HG03571 (cell line): ENCODE results near the gene ANO2.

Experiments
- ATAC-seq: cut with Tn5 transposase; IDR thresholded peaks from one replicate; pipeline ENCODE4 v1.9.1; 2021; ENCODE audit not compliant: unreplicated experiment

ANO2 gene

DNA sequence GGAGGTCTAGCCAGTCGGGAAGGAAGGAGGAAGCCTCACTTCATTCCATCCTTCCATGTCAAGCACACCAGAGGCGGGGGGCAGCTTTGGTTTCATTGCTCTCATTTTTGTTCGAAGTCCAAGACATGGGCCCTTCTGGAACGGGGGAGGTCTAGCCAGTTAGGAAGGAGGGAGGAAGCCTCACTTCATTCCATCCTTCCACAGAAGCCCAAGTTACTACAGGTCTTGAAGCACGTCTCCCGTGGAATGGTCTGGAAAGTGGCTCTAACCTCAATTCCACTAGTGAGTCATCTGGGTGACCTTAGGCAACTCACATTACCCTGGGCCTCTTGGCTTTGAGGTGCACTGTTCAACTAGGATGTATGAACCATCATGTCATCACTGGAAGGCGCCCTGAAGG, 356.9 kb downstream of the ANO2 start:
- ATAC-seq = no peak

DNA sequence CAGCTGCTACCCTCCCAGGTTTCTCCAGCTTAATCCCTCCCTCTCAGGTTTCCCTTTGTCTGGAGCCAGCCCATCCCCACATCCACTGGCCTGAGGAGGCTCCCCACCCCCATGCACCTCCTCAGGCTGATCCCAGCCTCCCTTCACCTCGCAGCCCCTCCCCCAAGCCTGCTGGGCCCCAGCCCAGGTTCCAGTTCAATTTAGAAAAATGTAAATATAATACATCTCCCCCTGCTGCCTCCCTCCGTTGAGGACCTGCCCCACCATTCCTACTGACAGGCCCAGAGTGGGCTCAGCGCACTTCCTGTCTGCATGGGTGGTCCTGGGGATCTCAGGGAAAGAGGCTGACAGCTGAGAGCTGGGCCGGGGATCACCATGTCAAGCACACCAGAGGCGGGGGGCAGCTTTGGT, 357.3 kb downstream of the ANO2 start:
- ATAC-seq = no peak

DNA sequence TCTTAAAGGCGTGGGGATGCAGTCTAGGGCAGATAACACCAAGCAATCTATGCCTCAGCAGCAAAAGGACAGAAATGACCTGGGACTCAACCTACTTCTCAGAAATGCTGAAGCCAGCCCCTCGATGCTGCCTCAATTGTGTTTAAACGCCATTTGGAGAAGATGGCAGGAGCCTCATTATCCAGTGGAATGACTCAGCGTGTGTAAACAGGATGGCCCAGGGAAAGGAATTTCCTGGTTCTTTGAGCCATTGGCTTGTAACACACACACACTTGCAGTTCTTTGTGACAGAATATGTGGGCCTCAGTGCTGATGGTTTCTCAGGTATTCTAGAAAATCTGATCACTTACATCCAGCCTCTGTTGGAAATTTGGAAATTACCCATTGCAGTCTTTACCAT, 358.9 kb downstream of the ANO2 start:
- no peak for ATAC-seq

DNA sequence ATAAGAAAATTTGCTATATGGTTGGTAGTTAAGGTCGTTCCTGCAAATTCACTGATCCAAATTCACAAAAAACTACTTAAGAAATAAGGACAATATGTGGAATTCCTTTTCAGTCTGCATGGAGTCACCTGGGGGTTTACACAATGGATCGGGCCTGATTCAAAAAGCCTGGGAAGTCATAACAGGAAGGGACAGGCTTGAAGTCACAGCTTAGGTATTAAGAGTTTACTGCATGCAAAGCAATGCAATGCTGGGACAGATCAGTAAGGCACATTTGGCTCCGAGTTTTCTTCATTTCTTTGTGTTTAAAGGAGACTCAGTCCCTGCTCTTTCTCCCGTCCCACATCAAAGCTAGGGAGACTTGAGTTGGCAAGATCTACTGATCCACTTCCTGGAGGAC, 359.9 kb downstream of the ANO2 start:
- ATAC-seq = no peak

DNA sequence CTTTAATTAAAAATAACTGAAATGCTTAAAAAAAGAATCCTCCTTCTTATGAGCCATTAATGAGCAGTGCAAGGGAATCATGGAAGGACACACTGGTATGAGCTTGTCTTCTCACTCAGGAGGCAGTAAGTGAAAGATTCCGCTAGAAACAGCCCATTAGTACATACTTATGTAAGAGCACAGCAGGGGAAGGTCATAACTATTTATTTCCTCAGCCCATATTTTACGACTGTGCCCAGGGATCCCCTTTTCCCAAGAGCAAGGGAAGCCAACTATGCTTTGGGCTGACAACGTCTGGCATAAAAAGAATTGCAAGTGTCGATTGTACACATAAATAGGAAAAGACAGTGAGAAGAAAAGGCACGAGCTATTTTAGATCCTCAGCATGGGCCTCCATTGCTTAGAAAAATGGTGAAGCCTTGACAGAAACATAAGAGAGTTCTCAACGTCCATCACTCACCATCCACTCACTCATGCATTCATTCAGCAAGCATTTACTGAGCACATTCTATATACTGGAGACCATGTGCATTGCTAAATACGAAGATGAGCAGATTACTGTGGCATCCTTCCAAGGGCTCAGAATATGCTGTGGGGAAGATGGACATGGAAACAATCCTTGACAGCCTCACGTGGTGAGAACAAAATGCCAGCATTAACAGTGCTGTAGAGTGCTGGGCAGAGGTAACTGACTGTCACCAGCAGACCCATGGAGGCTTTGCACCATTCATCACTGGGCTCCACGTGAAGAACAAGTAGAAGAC, 360.5 kb downstream of the ANO2 start:
- ATAC-seq = no peak

DNA sequence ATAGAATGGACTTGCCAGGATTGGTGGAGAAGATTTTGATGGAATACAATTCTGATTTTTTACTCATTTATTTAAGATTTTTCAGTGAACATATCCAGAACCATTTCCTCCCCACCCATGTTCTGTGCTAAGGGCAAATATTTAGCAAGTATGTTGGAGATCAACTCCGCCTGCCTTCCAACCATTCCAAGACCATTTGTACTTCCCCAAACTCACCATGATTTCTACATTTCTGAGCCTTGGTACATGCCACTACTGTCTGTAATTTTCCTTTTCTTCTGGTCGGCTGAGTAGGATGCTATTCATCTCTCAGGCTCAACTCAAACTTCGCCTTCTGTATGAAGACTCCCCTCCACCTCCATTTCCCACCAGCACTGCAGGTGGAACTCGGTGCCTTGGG, 362.5 kb downstream of the ANO2 start:
- ATAC-seq = no peak

DNA sequence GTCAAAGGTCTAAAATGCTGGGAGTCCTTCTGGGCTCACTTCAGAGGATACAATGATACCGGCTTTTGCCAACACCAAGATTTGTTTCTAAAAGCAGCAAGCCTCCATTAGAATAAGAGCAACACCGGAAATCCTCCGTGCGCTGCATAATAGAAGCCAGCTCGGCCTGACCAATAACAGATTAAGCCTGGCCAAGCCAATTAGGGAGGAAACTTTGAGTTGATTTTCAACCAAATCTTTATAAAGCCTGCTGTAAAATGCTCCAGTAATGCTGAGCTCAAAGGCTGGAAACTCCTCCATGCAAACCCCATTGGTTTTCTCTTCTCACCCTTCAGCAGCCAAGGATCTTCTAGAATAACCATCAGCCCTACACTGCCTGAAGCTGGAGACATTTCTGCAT, 363.0 kb downstream of the ANO2 start:
- no peak for ATAC-seq

DNA sequence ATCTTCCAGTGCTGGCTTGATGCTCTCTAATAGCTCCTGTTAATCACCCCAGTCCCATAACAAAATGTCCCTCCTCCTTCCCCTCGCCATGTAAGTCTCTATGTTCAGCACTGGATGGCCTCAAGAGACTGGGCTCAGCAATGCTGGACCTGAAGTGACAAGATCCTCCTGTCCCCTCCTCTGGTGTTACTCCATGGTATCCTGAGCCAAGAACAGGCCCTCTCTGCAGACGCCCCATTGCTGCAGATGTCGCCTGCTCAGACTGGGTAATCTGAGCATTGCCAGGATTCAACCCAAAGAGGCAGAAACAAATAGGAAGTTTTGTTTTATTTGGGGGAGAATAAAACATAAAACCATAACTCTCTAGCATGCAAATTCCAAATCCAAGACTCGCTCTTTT, 363.4 kb downstream of the ANO2 start:
- no peak for ATAC-seq

DNA sequence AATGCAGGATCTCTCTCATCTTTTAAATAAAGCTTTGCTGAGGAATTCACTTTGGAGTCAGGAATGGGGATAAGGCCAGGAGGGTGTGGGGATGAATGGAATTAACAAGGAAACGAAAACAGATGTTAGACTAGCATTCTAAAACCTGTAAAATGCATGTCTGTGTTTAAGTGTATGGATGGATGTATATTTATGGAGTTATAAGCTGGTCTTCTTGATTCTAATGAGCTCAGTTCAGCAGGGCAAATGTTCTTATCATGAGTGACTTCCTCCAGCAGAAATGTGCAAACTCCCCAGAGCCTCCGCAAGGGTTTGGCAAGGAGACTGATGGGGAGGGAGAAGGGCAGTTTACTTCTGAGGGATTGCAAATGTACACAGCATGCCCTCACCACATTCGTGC, 364.0 kb downstream of the ANO2 start:
- no peak for ATAC-seq

DNA sequence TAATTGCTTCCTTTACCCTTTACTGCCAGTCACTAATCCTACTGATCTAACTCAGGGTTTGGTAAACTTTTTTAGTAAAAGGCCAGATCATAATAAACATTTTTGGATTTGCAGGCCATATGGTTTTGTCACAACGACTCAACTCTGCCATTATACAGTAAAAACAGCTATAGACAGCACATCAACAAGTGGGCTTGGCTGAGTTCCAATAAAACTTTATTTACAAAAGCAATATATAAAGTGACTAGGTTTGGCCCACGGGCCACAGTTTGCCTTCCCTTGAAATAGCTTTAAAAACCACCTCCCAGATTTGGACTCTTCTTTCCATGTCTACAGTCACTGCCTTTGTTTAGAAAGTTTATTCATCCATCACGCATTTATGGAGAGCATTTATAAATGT, 366.3 kb downstream of the ANO2 start:
- no peak for ATAC-seq

DNA sequence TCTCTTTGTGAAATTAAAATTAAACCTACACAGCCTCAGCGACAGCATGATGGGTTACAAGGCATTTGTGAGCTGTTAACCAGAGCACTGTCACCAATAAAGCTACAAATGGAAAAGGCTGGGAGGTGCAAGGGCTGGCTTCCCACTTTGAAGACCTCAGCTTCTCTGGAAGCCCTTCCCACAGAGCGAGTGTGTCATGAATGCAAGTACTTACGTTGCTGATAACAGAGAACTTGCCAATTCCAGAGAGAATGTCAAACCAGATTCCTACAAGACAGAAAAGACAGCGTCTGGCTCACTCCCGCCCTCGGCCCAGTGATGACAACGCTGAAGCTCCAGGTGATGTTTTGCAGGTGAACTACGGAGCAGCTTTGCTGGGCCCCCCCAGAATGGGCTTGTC, 367.3 kb downstream of the ANO2 start:
- no peak for ATAC-seq

DNA sequence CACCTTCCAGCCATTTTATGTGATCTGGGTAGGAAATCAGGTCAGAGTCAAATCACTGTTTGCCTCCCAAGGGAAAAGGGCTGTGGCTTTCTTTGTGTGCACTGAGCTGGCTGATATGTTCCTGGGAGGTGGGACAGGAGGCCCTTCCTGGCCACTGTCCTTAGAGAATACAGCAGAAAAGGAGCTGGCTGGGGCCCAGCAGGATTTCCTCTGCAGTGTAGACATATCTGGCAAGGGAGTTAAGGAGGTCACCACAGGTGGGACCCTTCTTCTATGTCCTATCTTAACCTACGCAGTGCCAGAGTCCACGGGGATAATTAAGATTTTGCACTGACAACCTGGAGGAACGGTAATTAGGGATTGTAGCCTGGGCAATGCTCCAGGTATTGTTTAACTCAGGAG, 367.8 kb downstream of the ANO2 start:
- no peak for ATAC-seq

DNA sequence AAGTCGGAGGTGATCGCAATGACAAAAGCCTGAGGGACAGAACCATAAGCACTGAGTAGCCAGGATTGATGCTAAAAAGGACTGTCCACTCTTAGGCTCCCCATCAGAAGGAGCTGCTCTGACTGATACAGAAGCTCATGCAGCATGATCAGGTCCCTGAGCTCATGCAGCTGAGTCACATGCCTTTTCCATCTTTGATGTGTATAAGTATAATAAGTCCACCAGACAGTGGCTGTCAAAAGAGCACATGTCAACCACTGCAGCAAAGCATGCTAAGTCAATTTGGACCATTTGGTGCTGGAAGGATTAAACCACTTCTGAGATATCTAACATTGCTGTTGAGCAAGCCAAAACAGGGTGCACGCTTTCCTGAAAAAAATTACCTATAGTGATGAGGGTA, 369.1 kb downstream of the ANO2 start:
- ATAC-seq = no peak

DNA sequence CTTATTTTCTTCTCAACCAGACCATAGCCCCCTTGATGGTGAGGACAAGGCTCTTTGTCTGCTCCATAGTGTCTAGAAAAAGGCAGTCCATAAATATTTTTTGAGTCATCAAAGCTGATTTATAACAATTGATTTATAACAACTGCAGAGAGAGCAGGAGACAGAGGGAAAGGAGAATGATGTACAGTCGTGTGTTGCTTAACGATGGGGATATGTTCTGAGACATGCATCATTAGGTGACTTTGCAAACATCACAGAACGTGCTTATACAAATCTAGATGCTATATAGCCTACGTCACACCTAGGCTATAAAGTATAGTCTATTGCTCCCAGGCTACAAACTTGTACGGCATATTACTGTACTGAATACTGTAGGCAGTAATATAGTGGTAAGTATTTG, 369.8 kb downstream of the ANO2 start:
- no peak for ATAC-seq

DNA sequence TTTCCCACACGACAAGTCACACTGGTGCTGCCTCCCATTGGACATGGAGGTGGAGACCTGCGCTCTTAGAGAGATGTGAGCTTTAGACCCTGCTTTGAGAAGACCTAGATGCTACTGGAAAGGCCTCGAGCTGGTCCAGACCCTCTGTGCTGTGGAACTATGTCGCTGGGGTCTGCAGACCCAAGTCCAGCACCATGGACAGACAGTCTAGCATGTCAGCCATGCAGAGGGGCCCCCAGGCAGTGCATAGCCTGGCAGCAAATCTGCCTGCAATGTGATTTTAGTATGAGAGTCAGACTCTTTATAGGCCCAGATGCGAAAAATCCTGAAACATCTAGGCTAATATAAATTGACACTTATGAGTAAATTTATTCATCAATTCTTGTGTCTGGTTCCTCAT, 371.7 kb downstream of the ANO2 start:
- ATAC-seq = no peak

DNA sequence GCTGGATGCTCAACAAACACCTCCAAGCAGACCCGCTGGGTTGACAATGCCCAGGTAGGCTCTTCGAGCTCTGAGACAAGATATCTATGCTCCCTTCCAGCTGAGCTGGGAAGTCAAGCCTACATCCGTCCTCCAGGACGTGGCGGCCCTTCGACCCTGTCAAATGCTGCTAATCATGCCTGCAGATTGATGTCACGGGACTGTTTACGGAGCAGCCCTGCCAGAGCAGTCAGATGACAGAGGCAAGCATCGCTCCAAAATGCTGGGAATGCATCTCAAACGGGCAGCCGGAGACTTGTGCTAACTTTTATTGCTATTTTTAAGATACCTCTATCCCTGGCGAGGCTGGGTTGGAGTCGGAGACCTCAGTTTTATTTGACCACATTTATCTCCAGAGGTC, 373.9 kb downstream of the ANO2 start:
- no peak for ATAC-seq

DNA sequence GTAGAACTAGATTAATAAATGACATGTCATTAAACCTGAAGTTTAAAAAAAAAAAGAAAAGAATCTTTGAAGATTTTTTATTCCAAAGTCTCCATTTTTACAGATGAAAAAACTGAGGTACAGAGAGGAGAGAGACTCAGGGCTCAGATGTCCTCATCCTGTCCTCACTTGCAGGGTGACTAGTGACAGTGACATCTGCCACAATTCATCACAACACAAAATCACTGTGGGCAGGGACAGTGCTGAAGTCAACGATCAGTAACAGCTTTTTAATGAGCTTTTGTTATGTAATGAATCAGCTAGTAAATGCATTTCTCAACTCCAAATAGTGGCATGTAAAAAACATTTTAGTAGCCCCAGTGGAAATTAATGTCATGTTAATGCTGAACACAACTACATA, 374.6 kb downstream of the ANO2 start:
- no peak for ATAC-seq

DNA sequence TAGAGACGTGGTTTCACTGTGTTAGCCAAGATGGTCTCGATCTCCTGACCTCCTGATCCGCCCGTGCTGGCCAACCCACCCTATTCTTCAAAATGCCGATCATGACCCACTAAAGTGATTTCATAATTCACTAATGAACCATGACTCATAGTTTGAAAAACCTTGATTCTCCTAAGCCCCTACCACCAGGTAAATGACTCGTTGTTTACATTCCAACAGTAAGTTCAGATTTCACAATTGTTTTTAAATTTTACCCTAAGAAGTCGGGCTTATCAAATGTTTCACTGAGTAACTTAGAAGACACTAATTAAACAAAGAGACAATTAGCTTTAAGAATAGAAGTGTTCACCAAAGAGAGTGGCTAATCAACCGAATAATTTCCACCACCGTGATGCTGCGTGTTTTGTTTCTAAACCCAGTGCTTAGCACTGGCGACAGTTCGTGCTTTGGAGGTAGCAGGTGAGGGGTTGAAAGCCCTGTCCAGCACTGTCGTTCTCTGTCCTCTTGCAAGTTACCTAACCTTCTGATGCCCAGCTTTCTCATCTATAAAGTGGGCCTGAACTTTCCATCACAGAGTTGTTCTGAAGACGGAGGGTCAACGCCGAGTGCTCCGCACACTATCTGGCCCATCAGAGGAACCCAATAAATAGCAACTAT, 376.6 kb downstream of the ANO2 start:
- ATAC-seq = no peak

DNA sequence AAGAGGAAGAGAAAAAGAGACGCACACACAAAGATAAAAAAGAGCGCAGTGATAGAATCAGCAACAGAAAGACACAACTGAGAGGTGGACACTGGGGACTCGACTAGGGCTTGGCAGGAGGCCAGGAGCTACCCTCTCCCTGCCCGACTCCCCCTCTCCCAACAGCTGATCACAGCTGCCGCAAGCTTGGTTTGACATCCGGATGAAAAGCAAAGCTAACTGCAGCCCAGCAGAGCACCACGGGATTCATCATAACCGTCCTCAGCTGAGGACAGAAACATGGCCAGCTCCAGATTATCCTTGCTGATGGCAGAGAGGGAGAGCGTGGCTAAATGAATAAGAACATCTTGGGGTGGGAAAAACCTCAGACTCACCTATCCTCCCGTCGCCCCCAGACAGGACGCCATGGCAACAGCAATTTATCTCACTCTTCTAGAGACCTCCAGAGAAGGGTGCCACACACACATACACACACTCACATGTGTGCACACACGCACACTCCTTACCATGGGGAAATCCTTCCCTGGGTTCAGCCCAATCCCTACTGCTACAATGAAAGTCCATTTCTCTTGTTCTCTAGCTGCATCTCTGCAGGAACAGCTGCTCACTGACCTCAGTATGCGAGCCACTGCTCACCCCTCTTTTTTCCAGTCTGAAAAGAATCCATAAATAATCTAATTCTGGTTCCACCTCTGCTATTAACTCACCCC, 377.9 kb downstream of the ANO2 start:
- ATAC-seq = no peak

DNA sequence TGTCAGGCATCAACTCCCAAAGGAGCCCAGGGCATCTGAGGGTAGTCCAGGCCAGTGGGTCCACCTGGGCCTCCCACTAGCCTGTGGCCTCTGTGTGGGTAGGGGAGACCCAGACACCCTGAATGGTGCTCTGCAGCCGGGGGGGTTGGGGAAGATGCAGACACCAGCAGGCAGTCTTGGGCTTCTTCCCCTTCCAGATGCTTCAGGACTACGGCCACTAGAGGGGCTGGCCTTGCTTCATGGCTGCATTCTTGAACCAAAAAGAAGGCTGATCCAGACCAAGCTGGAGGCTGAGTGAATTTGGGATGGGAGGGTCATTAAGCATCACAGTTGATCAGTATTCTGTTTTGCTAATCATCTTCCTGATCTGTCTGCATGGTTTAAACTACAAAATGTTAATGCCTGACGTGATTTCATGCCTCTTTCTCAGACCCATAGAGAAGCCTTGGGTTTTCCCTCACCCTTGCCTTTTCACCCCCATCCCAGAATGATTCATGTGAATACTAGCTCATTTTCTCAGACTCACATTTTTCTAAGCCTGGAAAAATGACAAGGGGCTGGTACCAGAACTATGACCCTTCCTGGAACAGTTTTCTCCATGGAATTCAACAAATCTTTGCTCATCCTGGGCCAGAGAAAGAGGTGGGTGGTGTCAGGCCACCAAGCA, 379.0 kb downstream of the ANO2 start:
- no peak for ATAC-seq

DNA sequence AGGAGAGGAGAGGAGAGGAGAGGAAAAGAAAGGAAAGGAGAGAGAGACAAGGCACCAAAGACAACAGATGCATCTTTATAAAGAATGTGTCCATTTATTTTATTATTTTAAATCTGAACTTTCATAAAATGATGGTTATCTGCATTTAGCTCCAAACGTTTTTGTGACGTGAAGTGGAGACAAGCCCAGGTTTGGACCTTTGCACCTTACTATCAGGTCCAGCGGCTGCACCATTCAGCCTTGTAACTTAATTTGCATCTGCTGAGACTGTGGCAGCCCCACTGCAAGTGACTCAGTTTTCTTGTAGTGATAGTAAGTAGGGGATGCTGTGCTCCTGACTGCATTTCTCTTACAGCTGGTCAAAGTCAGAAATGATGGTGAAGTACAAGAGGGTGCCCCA, 382.5 kb downstream of the ANO2 start:
- ATAC-seq = no peak

DNA sequence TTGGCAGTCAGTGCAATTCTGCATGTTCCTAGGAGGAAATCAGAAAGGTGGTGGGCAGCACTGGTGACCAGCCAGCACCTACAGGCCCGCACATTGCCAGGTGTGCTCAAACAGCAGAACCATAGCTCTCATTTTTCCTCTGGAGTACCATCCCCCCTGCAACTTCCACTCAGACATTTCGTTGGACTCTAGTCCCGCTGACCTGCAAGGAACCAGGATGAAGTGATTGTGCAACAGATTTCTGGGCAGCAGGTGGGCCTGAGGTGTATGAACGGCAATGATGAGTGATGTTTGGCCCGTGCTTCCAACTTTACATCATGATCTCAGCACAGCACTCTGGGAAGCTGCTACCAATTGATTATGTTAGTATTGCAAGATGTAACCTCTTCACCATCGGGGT, 383.2 kb downstream of the ANO2 start:
- no peak for ATAC-seq
